Testis (tissue), 3 donors: ENCODE data around the gene POPDC3. TPM values are rescaled to one million over a fixed set of nuclear protein-coding genes. Genes with fewer than 3 reads are reported as not detected.

ENCODE experiments used
- DNase-seq: peaks from one replicate; pipeline ENCODE4 v3.0.0-alpha.2; 2019
- H3K27ac ChIP-seq, 2 donors: fragments of 200-600 bp; sonication (generic); one replicate each; pipeline ENCODE4 v1.5.1; 2019
- H3K27me3 ChIP-seq: fragments of 200-600 bp; sonication (generic); one replicate; pipeline ENCODE4 v1.5.1; 2019
- H3K36me3 ChIP-seq: fragments of 200-600 bp; sonication (generic); one replicate; pipeline ENCODE4 v1.5.1; 2017; ENCODE audit warnings: low read depth; ENCODE audit errors: missing control alignments
- H3K4me1 ChIP-seq: fragments of 200-600 bp; sonication (generic); one replicate; pipeline ENCODE4 v1.5.1; 2019
- H3K4me3 ChIP-seq, 2 donors: fragments of 200-600 bp; sonication (generic); one replicate each; pipeline ENCODE4 v1.5.1; 2017 to 2019
- H3K9me3 ChIP-seq: fragments of 200-600 bp; sonication (generic); one replicate; pipeline ENCODE4 v1.5.1; 2017
- CTCF ChIP-seq, 3 experiments: fragments of 450-650 bp in 2 of 3; fragments of 200-600 bp in 1 of 3; sonication (generic) in 1 of 3; IDR thresholded peaks; one replicate each; pipeline ENCODE4 v1.5.1; 2016 to 2019; ENCODE audit warnings: antibody characterized with exemption in 3 of 3, mild to moderate bottlenecking in 2 of 3, moderate library complexity in 1 of 3
- POLR2A ChIP-seq: fragments of 450-650 bp; IDR thresholded peaks from one replicate; pipeline ENCODE4 v1.6.1; 2017; ENCODE audit warnings: antibody characterized with exemption, mild to moderate bottlenecking, moderate library complexity
- whole genome bisulfite sequencing, 2 donors: methylation state at CpG; one replicate each; pipeline ENCODE4 v1.1.5; 2018; 5-methylcytosine and 5-hydroxymethylcytosine counted together
- intact Hi-C: fragments of 100-400 bp; cut with DNase I; formaldehyde crosslinking; loops from one replicate; pipeline ENCODE4 v1.15.1; 2023; ENCODE audit warnings: low total_unique reads
- polyA plus RNA-seq: library from polyadenylated mRNA; stranded (reverse); fragments of 350-450 nt; fragmentation: Illumina TruSeq; extraction: RNeasy Lipid Tissue Mini Kit (QIAGEN cat#74804); gene quantifications from one replicate; pipeline ENCODE4 v1.2.3, GENCODE V29; 2014; ENCODE audit warnings: low read depth, low replicate concordance; ENCODE audit not compliant: insufficient read depth
- total RNA-seq, 2 donors: library from RNA; depleted of rRNA; stranded (reverse); fragments of >200 nt; gene quantifications; one replicate each; pipeline ENCODE4 v1.2.3, GENCODE V29; 2016

POPDC3 gene
- total and polyA plus RNA-seq, 3 donors from 2014 or later = 7.8 to 13.8 (median 9.8) TPM

DNA sequence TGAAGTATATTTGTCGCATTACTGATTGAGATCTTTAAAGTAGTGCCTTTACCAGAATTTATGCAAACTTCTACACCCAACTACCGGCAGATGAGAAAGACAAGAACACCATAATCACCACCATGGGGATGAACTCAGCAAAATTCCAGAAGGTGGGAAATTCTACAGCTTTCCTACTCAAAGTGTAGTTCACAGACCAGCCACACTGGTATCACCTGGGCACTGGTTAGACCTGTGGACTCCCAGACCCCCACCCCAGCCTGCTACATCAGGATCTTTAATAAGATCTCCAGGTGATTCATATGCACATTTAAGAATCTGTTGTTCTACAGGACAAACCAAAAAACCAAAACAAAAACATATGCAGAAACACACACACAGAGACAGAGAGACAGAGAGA, 67.9 kb downstream of the POPDC3 start:
- Histone ChIP-seq H3K4me1 (no peaks in the 10 kb centered on the region), H3K4me3 (no peak overlapping the region), H3K36me3 (no peaks in the 10 kb centered on the region), H3K9me3 (no peaks in the 10 kb centered on the region), H3K27me3 (no peaks in the 10 kb centered on the region), H3K27ac (no peak overlapping the region)
- TF ChIP-seq POLR2A = no peak
- TF ChIP-seq CTCF (IDR thresholded peaks at IDR 0.05) = no peak
- DNase-seq = no peak
- WGBS, 2 donors = 97 to 100% methylated on average over 2 of the region's 2 CpGs
- intact Hi-C loops = no loop called here

DNA sequence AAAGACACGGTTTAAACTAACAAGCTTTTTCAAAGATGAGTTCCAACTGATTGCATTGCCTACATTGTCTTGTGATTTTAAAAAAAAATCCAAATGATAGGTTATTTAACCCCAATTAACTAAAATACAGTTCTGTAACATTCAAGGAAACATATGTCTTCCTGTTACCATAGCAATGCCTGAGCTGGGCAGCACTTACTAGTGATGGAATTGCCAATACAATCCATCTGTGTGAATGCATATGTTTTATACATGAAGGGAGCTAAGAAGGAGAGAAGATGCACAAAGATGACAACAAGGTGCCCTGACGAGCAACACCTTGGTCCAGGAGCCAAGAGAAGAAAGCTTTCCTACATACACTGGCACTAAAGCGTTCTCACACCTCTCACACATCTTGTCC, 68.7 kb downstream of the POPDC3 start:
- intact Hi-C loops = no loop called here
- WGBS, 2 donors = 87 to 90% methylated on average over 3 of the region's 3 CpGs
- Histone ChIP-seq H3K27ac (no peak overlapping the region), H3K4me3 (no peak overlapping the region), H3K9me3 (no peaks in the 10 kb centered on the region), H3K27me3 (no peaks in the 10 kb centered on the region), H3K36me3 (no peaks in the 10 kb centered on the region), H3K4me1 (no peaks in the 10 kb centered on the region)
- no peak for DNase-seq
- no peak for TF ChIP-seq CTCF (IDR thresholded peaks at IDR 0.05)
- TF ChIP-seq POLR2A = no peak

DNA sequence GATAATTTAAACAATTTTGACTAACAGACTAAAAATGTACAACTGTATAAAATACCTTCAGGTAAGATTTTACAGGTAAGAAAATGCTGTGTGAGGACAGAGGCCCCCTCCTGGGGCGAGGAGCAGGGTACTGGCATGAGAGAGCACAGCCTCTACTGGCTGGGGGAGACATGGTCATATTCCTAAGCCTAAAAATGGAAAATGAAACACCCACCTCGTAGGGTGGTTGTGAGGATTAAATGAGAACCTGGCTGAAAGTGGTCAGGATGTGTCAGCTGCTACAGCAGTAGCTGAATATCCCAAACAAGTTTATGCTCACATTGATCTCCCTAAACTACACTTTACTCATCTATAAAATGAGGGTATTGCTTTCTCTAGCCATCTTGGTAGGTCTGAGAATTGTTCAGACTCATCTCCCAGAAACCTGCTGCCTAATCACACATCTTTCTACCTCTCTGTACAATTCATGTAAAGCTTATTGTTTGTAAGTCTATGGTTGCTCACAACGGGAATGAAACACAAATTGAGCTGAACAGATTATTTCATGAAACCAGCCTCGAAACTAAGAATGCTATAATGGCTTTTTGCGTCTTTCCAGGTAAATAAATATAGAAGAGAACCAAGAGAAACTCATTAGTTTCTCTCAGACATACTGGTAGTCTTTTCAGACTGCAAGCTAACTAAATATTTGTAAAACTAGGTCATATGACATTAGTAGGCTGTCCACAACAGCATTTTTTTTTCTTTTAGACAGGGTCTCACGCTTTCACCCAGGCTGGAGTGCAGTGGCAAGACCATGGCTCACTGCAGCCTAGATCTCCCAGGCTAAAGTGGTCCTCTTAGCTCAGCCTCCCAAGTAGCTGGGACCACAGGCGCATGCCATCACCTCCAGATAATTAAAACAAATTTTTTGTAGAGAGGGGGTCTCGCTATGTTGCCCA, 69.6 kb downstream of the POPDC3 start:
- no peaks in the 10 kb centered on the region for H3K36me3 ChIP-seq
- whole genome bisulfite sequencing, 2 donors = 70 to 81% methylated on average over 7 to 8 of the region's 8 CpGs
- DNase-seq = no peak
- H3K9me3 ChIP-seq = no peaks in the 10 kb centered on the region
- H3K27me3 ChIP-seq = no peaks in the 10 kb centered on the region
- TF ChIP-seq CTCF (IDR thresholded peaks at IDR 0.05) (no peak), POLR2A (no peak)
- no peak overlapping the region for H3K4me3 ChIP-seq
- H3K27ac ChIP-seq = no peak overlapping the region
- intact Hi-C loops = no loop called here
- no peaks in the 10 kb centered on the region for H3K4me1 ChIP-seq

DNA sequence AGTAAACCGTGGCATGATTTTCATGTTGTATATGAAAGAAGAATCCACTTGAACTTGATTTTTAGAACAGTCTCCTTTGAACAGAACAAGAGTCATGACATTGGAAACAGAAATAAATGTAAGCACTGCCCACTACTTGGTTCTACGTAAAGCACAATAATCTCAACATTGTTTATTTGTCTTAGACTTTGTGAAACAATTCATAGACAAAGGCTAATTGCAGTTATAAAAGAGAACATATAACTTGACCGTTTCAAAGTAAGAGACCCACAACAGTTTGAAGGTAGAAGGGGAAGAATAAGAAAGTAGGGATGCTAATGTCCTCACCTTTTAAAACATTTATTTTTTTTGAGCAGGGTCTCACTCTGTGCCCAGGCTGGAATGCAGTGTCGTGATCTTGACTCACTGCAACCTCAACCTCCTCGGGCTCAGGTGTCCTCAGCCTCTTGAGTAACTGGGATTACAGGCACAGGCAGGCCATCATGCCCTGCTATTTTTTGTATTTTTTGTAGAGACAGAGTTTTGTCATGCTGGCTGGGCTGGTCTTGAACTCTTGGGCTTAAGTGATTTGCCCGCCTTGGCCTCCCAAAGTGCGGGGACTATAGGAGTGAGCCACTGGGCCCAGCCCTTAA, 71.1 kb downstream of the POPDC3 start:
- Histone ChIP-seq H3K27me3 (no peaks in the 10 kb centered on the region), H3K9me3 (no peaks in the 10 kb centered on the region), H3K4me3 (no peak overlapping the region), H3K27ac (no peak overlapping the region), H3K4me1 (no peaks in the 10 kb centered on the region), H3K36me3 (no peaks in the 10 kb centered on the region)
- intact Hi-C loops = no loop called here
- no peak for DNase-seq
- WGBS, 2 donors = 81 to 84% methylated on average over 7 of the region's 7 CpGs
- TF ChIP-seq POLR2A (no peak), CTCF (IDR thresholded peaks at IDR 0.05) (no peak)

Other genes starting within 250 kb of the POPDC3 start
- 1 to 10 TPM; 6.7 to 7.3 TPM for gene LIN28B, start 222.9 kb downstream of the POPDC3 start, total RNA-seq
- 5.7 TPM for gene LIN28B, start 222.9 kb downstream of the POPDC3 start, polyA plus RNA-seq
- gene PREP, start 223.1 kb upstream of the POPDC3 start, total RNA-seq = 10 to 100 TPM; 56.4 to 66.6 TPM
- gene PREP, start 223.1 kb upstream of the POPDC3 start, polyA plus RNA-seq = 53.7 TPM